Erythroblast (primary cell): ENCODE results near the gene RNASE4.
"Not testable (repeated sequence)": the region's sequence is repeated elsewhere in the genome, so short reads cannot be mapped to it uniquely, and the experiment has no call there.

Source experiments
- DNase-seq, 2 experiments: peaks; one replicate each; lab custom pipeline; 2025; lab: John Stamatoyannopoulos, UW
- GATA1 ChIP-seq: IDR thresholded peaks from 2 replicates; pipeline ENCODE4 v1.6.1; 2011; ENCODE audit warnings: low read depth, mild to moderate bottlenecking, control low read depth, low read length, moderate library complexity
- POLR2A ChIP-seq: IDR thresholded peaks from 2 replicates; pipeline ENCODE4 v1.6.1; 2011; ENCODE audit warnings: mild to moderate bottlenecking, low read length

Gene RNASE4

GRCh38 chr14:20726531-20726930, 42.2 kb downstream of the RNASE4 start:
- DNase-seq: no peak
- no peak for TF ChIP-seq POLR2A
- TF ChIP-seq GATA1: no peak

- TF ChIP-seq POLR2A: no peak
- no peak for DNase-seq
Measured at GRCh38 chr14:20730891-20731290, 46.5 kb downstream of the RNASE4 start.

- no peak for TF ChIP-seq GATA1
- TF ChIP-seq POLR2A: no peak
- DNase-seq: no peak
Measured at GRCh38 chr14:20732477-20732876, 48.1 kb downstream of the RNASE4 start.

- DNase-seq: no peak
- no peak for TF ChIP-seq GATA1
- no peak for TF ChIP-seq POLR2A
Measured at GRCh38 chr14:20732979-20733635, 48.7 kb downstream of the RNASE4 start.

GRCh38 chr14:20733684-20734429, 49.5 kb downstream of the RNASE4 start:
- no peak for DNase-seq
- TF ChIP-seq GATA1 (no peak), POLR2A (no peak)

GRCh38 chr14:20734430-20734806, 50.1 kb downstream of the RNASE4 start:
- no peak for DNase-seq
- no peak for TF ChIP-seq GATA1

- not testable (repeated sequence) for DNase-seq
Measured at GRCh38 chr14:20738292-20738691, 53.9 kb downstream of the RNASE4 start.

- TF ChIP-seq POLR2A: no peak
Measured at GRCh38 chr14:20742132-20742531, 57.8 kb downstream of the RNASE4 start.

GRCh38 chr14:20743556-20743955, 59.2 kb downstream of the RNASE4 start:
- no peak for DNase-seq
- TF ChIP-seq POLR2A: no peak
- no peak for TF ChIP-seq GATA1

More at GRCh38 chr14:20742132-20742531, 57.8 kb downstream of the RNASE4 start:
- no peak for DNase-seq

GRCh38 chr14:20745571-20746358, 61.4 kb downstream of the RNASE4 start, which contains the start of gene EDDM3A:
EDDM3A (plus strand) TSS chr14:20745887; CDS start chr14:20747581, 1,694 bp downstream.
- TF ChIP-seq POLR2A (no peak), GATA1 (no peak)
- no peak for DNase-seq

- no peak for DNase-seq
- TF ChIP-seq GATA1 (no peak), POLR2A (no peak)
Measured at GRCh38 chr14:20746566-20746965, 62.2 kb downstream of the RNASE4 start.

- DNase-seq: no peak
- TF ChIP-seq GATA1 (no peak), POLR2A (no peak)
Measured at GRCh38 chr14:20748439-20748838, 64.1 kb downstream of the RNASE4 start.

- no peak for TF ChIP-seq GATA1
- no peak for TF ChIP-seq POLR2A
- no peak for DNase-seq
Measured at GRCh38 chr14:20750194-20750593, 65.8 kb downstream of the RNASE4 start.
